Measurements from ENCODE around the gene TJP1.

DNA sequence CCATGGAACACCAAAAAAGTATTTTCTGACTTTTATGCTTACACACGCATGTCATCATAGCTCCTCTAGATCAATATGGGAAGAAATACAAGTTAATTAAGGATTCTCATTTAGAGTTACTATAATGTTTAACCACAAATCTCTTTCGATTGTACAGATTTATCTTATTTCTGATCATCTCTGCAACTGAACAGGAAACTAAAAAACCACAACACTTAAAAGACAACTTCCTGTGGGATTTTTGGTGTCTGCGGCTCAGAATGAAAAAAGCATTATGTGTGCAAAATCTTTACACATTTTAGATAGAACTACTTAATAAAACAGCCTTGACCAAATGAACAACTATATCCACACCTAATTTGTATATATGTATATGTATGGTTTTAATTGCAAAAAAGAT, 3.0 kb upstream of the TJP1 start:
- TF ChIP-seq TOX (CRISPR knock-in tag; IDR thresholded peaks at IDR 0.05; ENCODE audit: borderline replicate concordance) (no peak), ZFP30 (CRISPR knock-in tag; IDR thresholded peaks at IDR 0.05) (no peak), ZNF8 (CRISPR knock-in tag; IDR thresholded peaks at IDR 0.05) (no peak), ZFP3 (CRISPR knock-in tag; IDR thresholded peaks at IDR 0.05) (no peak), ISL1 (CRISPR knock-in tag; IDR thresholded peaks at IDR 0.05) (no peak), ZNF565 (CRISPR knock-in tag; conservative IDR thresholded peaks at IDR 0.05; ENCODE audit: low read depth) (no peak), ARNTL (CRISPR knock-in tag; IDR thresholded peaks at IDR 0.05; ENCODE audit: borderline replicate concordance, low read depth) (no peak), CSDC2 (CRISPR knock-in tag; IDR thresholded peaks at IDR 0.05) (no peak), RARB (CRISPR knock-in tag; IDR thresholded peaks at IDR 0.05) (no peak)
- TF ChIP-seq, protein P1, sequence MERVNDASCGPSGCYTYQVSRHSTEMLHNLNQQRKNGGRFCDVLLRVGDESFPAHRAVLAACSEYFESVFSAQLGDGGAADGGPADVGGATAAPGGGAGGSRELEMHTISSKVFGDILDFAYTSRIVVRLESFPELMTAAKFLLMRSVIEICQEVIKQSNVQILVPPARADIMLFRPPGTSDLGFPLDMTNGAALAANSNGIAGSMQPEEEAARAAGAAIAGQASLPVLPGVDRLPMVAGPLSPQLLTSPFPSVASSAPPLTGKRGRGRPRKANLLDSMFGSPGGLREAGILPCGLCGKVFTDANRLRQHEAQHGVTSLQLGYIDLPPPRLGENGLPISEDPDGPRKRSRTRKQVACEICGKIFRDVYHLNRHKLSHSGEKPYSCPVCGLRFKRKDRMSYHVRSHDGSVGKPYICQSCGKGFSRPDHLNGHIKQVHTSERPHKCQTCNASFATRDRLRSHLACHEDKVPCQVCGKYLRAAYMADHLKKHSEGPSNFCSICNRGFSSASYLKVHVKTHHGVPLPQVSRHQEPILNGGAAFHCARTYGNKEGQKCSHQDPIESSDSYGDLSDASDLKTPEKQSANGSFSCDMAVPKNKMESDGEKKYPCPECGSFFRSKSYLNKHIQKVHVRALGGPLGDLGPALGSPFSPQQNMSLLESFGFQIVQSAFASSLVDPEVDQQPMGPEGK (CRISPR knock-in tag; IDR thresholded peaks at IDR 0.05; ENCODE audit: borderline replicate concordance), result no peak
